PC-3 (cell line): Measurements from ENCODE around the gene KCND3. TPM values are rescaled to one million over a fixed set of nuclear protein-coding genes. Genes with fewer than 3 reads are reported as not detected.

Source experiments
- ATAC-seq: fragments of 200-7000 bp; cut with Tn5 transposase; 2 replicates; pipeline ENCODE4 v1.9.1; 2020; ENCODE audit warnings: mild to moderate bottlenecking, moderate library complexity
- BruUV-seq: library from RNA; stranded (reverse); fragments of 400-500 nt; replicated peaks from 2 replicates; lab custom pipeline; 2021; lab: Mats Ljungman, UMichigan
- CTCF ChIA-PET: fragments of 300-600 bp; sonication (Branson Sonifier 250); formaldehyde crosslinking; loops from one replicate; lab custom pipeline; 2022; ENCODE audit warnings: antibody characterized with exemption; lab: Charles Lee
- POLR2A ChIA-PET: fragments of 300-600 bp; sonication (Branson Sonifier 250); formaldehyde crosslinking; loops from one replicate; lab custom pipeline; 2022; ENCODE audit warnings: antibody characterized with exemption; ENCODE audit not compliant: unreplicated experiment; lab: Charles Lee
- DNase-seq: peaks from one replicate; pipeline ENCODE4 v3.0.0-alpha.2; 2015
- H2AFZ ChIP-seq: fragments of 300-600 bp; sonication (generic); 2 replicates; pipeline ENCODE4 v1.6.0; 2016; ENCODE audit warnings: antibody characterized with exemption, low read length
- H3F3A ChIP-seq: fragments of 300-600 bp; sonication (generic); one replicate; pipeline ENCODE4 v1.6.0; 2017; ENCODE audit warnings: antibody characterized with exemption, low read length, control low read depth, mild to moderate bottlenecking; ENCODE audit not compliant: unreplicated experiment
- H3K27ac ChIP-seq: fragments of 300-600 bp; sonication (generic); 2 replicates; pipeline ENCODE4 v1.5.1; 2016; ENCODE audit warnings: mild to moderate bottlenecking, low read length
- H3K27me3 ChIP-seq: fragments of 300-600 bp; sonication (generic); 2 replicates; pipeline ENCODE4 v1.6.1; 2016; ENCODE audit warnings: low read length, mixed read lengths
- H3K36me3 ChIP-seq: fragments of 300-600 bp; sonication (generic); 2 replicates; pipeline ENCODE4 v1.6.1; 2016; ENCODE audit warnings: low read depth, mixed run types, low read length, mixed read lengths
- H3K4me1 ChIP-seq: fragments of 300-600 bp; sonication (generic); 2 replicates; pipeline ENCODE4 v1.5.1; 2016; ENCODE audit warnings: low read length; ENCODE audit not compliant: insufficient read depth
- H3K4me2 ChIP-seq: fragments of 300-600 bp; sonication (generic); 2 replicates; pipeline ENCODE4 v1.6.0; 2016; ENCODE audit warnings: low read length
- H3K4me3 ChIP-seq: fragments of 300-600 bp; sonication (generic); 2 replicates; pipeline ENCODE4 v1.5.1; 2016; ENCODE audit warnings: mild to moderate bottlenecking, low read length, mixed read lengths
- H3K79me2 ChIP-seq: fragments of 300-600 bp; sonication (generic); 2 replicates; pipeline ENCODE4 v1.6.1; 2017; ENCODE audit warnings: low read length, mixed read lengths
- H3K9ac ChIP-seq: fragments of 300-600 bp; sonication (generic); 2 replicates; pipeline ENCODE4 v1.6.0; 2016; ENCODE audit warnings: mild to moderate bottlenecking, low read length
- H3K9me2 ChIP-seq: fragments of 300-600 bp; sonication (generic); replicated peaks from 2 replicates; pipeline ENCODE4 v1.6.1; 2016; ENCODE audit warnings: mixed run types, low read length, mixed read lengths
- H3K9me3 ChIP-seq: fragments of 300-600 bp; sonication (generic); 2 replicates; pipeline ENCODE4 v1.6.1; 2016; ENCODE audit warnings: low read length, mixed read lengths
- H4K20me1 ChIP-seq: fragments of 300-600 bp; sonication (generic); 2 replicates; pipeline ENCODE4 v1.6.1; 2016; ENCODE audit warnings: low read length, mixed read lengths
- EZH2 ChIP-seq: fragments of 300-600 bp; sonication (generic); IDR thresholded peaks from one replicate; pipeline ENCODE4 v1.6.1; 2017; ENCODE audit warnings: antibody characterized with exemption, mild to moderate bottlenecking, low read length; ENCODE audit not compliant: unreplicated experiment
- EZH2phosphoT487 ChIP-seq: fragments of 300-600 bp; sonication (generic); IDR thresholded peaks from 2 replicates; pipeline ENCODE4 v1.6.1; 2018; ENCODE audit warnings: mild to moderate bottlenecking, antibody characterized with exemption, low read length, borderline replicate concordance
- intact Hi-C: fragments of 100-400 bp; cut with micrococcal nuclease; formaldehyde crosslinking; loops from 2 replicates; pipeline ENCODE4 v1.9.0; 2023
- total RNA-seq: library from RNA; depleted of rRNA; stranded (reverse); fragments of >200 nt; gene quantifications from 2 replicates; pipeline ENCODE4 v1.2.3, GENCODE V29; 2014
- TF ChIP-seq, protein P1 (sequence below): fragments of 300-600 bp; sonication (generic); conservative IDR thresholded peaks from 2 replicates; pipeline ENCODE4 v1.5.1; 2017; ENCODE audit warnings: antibody characterized with exemption, low read depth, mild to moderate bottlenecking, low read length

The KCND3 gene
- total RNA-seq, 1 experiment from 2014 or later: not detected

GRCh38 chr1:111729271-111729921 is 260.1 kb downstream of the KCND3 start:
- Histone ChIP-seq H3K27ac (no peak overlapping the region), H3K79me2 (no peaks in the 10 kb centered on the region), H3F3A (no peaks in the 10 kb centered on the region), H3K36me3 (no peaks in the 10 kb centered on the region), H3K4me2 (no peak overlapping the region), H3K9ac (no peak overlapping the region), H4K20me1 (no peaks in the 10 kb centered on the region), H3K9me3 (no peaks in the 10 kb centered on the region), H3K9me2 (no peaks in the 10 kb centered on the region), H2AFZ (no peak overlapping the region), H3K4me1 (no peaks in the 10 kb centered on the region), H3K4me3 (no peak overlapping the region), H3K27me3 (no peaks in the 10 kb centered on the region)
- ATAC-seq: no peak
- CTCF ChIA-PET: no interaction called here
- DNase-seq: no peak
- TF ChIP-seq, protein P1, sequence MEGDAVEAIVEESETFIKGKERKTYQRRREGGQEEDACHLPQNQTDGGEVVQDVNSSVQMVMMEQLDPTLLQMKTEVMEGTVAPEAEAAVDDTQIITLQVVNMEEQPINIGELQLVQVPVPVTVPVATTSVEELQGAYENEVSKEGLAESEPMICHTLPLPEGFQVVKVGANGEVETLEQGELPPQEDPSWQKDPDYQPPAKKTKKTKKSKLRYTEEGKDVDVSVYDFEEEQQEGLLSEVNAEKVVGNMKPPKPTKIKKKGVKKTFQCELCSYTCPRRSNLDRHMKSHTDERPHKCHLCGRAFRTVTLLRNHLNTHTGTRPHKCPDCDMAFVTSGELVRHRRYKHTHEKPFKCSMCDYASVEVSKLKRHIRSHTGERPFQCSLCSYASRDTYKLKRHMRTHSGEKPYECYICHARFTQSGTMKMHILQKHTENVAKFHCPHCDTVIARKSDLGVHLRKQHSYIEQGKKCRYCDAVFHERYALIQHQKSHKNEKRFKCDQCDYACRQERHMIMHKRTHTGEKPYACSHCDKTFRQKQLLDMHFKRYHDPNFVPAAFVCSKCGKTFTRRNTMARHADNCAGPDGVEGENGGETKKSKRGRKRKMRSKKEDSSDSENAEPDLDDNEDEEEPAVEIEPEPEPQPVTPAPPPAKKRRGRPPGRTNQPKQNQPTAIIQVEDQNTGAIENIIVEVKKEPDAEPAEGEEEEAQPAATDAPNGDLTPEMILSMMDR: no peak
- TF ChIP-seq EZH2 (no peak), EZH2phosphoT487 (no peak)
- BruUV-seq: no TSS peak
- intact Hi-C loops: no loop called here
- POLR2A ChIA-PET: no interaction called here

DNA sequence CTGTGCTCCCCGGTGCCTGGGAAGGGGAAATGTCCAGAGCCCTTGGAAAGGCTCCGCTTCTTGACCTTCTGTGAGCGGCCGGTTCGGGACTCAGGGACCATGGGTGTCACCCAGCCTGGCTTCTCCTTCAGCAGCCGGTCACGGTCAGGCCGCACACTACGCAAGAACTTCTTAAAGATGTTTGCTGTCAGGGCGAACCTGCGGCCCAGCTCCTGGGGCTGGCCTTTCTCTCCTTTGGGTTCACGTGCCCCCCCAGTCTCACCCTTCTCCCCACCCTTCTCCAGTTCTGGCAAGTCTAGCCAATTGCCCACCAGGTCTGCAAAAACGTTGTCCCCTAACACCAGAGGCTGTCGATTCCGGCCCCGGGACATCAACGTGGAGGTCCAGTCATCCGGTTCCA is 262.4 kb downstream of the KCND3 start:
- ATAC-seq: no peak
- TF ChIP-seq EZH2phosphoT487 (no peak), EZH2 (no peak)
- TF ChIP-seq, protein P1: no peak
- no peaks in the 10 kb centered on the region for H3K36me3 ChIP-seq
- no peaks in the 10 kb centered on the region for H3K27me3 ChIP-seq
- H3K4me1 ChIP-seq: peaks cover 3% of the 10 kb centered on the region
- H2AFZ ChIP-seq: no peak overlapping the region
- H4K20me1 ChIP-seq: no peaks in the 10 kb centered on the region
- H3K9me3 ChIP-seq: no peaks in the 10 kb centered on the region
- H3K9ac ChIP-seq: no peak overlapping the region
- H3K27ac ChIP-seq: no peak overlapping the region
- POLR2A ChIA-PET: no interaction called here
- no peak overlapping the region for H3K4me2 ChIP-seq
- no TSS peak for BruUV-seq
- no peaks in the 10 kb centered on the region for H3K79me2 ChIP-seq
- intact Hi-C loops: no loop called here
- no peak overlapping the region for H3K4me3 ChIP-seq
- no peaks in the 10 kb centered on the region for H3F3A ChIP-seq
- no peaks in the 10 kb centered on the region for H3K9me2 ChIP-seq
- CTCF ChIA-PET: no interaction called here
- DNase-seq: no peak

DNA sequence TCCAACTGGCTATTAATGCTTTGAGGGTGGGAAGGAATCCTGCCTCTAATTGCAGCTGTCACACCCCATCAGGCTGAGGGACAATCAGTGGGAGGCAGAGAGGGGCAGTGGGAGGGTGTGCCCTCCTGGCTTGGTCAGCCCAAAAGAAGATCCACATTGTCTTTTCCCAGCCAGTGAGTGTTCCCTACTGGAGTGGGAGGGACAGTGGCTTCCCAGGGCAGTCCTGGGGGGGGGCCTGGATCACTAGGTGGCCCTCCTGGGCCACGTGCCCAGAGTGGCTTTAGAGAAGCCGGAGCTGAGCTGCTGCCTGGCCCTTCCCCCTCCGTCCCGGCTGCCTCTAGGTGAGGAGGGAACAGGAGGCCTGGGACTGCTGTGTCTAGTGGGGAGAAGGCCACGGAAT is 264.3 kb downstream of the KCND3 start:
- H3K4me2 ChIP-seq: no peak overlapping the region
- intact Hi-C loops: no loop called here
- peaks cover 15% of the 10 kb centered on the region for H3K4me1 ChIP-seq
- no peaks in the 10 kb centered on the region for H3F3A ChIP-seq
- no peak for ATAC-seq
- no peaks in the 10 kb centered on the region for H3K9me3 ChIP-seq
- no peak overlapping the region for H3K27ac ChIP-seq
- BruUV-seq: no TSS peak
- TF ChIP-seq EZH2phosphoT487 (no peak), EZH2 (no peak)
- TF ChIP-seq, protein P1: no peak
- H4K20me1 ChIP-seq: no peaks in the 10 kb centered on the region
- no peaks in the 10 kb centered on the region for H3K36me3 ChIP-seq
- H3K4me3 ChIP-seq: no peak overlapping the region
- no peaks in the 10 kb centered on the region for H3K27me3 ChIP-seq
- H2AFZ ChIP-seq: no peak overlapping the region
- no peak for DNase-seq
- H3K9me2 ChIP-seq: no peaks in the 10 kb centered on the region
- H3K9ac ChIP-seq: no peak overlapping the region
- H3K79me2 ChIP-seq: no peaks in the 10 kb centered on the region
- ChIA-PET POLR2A (no interaction called here), CTCF (no interaction called here)
